K562 (cell line): ENCODE results near the gene TRIM44.

Experiments used
- CTCF ChIP-seq, 3 experiments: IDR thresholded peaks in 2 of 3; conservative IDR thresholded peaks in 1 of 3; 2 replicates each; pipeline ENCODE4 v1.5.1; 2011 to 2012; ENCODE audit warnings: low read length in 3 of 3, mild to moderate bottlenecking in 3 of 3, control low read depth in 2 of 3, improper control_type of control experiment in 1 of 3, inconsistent platforms in 1 of 3, low read depth in 1 of 3, mixed read lengths in 1 of 3, moderate library complexity in 1 of 3; ENCODE audit not compliant: insufficient read depth in 2 of 3
- EP300 ChIP-seq: IDR thresholded peaks from 2 replicates; pipeline ENCODE4 v1.6.1; 2012; ENCODE audit warnings: low read length, improper control_type of control experiment
- FIP1L1 ChIP-seq: fragments of 200-400 bp; formaldehyde crosslinking; IDR thresholded peaks from 2 replicates; pipeline ENCODE4 v1.6.1; 2018; ENCODE audit warnings: mild to moderate bottlenecking, low read depth, low read length; ENCODE audit not compliant: poor library complexity, severe bottlenecking
- HMG20A ChIP-seq: fragments of 450-650 bp; formaldehyde crosslinking; conservative IDR thresholded peaks from 2 replicates; pipeline ENCODE4 v1.4.0; 2020; ENCODE audit warnings: mild to moderate bottlenecking, mixed read lengths
- KLF16 ChIP-seq: IDR thresholded peaks from 2 replicates; pipeline ENCODE4 v1.6.1; 2016; ENCODE audit warnings: antibody characterized with exemption
- MYC ChIP-seq, 2 experiments: fragments of 250-450 bp in 1 of 2; sonication (Bioruptor Pico) in 1 of 2; IDR thresholded peaks; 2 replicates each; pipeline versions ENCODE4 v1.5.1 to v1.6.1; 2012 to 2021; ENCODE audit warnings: low read depth in 2 of 2, borderline replicate concordance in 1 of 2, improper control_type of control experiment in 1 of 2, low read length in 1 of 2, mild to moderate bottlenecking in 1 of 2, moderate library complexity in 1 of 2
- POLR2A ChIP-seq: fragments of 450-650 bp; conservative IDR thresholded peaks from 2 replicates; pipeline ENCODE4 v1.6.1; 2016
- POLR3G ChIP-seq: IDR thresholded peaks from 2 replicates; pipeline ENCODE4 v1.6.1; 2011; ENCODE audit not compliant: insufficient read length, insufficient replicate concordance; ENCODE audit errors: extremely low read depth
- TF ChIP-seq, protein P1 (sequence below): fragments of 250-450 bp; sonication (Bioruptor Pico); IDR thresholded peaks from 2 replicates; pipeline ENCODE4 v1.8.0; 2021; ENCODE audit warnings: mild to moderate bottlenecking, moderate library complexity

DNA sequence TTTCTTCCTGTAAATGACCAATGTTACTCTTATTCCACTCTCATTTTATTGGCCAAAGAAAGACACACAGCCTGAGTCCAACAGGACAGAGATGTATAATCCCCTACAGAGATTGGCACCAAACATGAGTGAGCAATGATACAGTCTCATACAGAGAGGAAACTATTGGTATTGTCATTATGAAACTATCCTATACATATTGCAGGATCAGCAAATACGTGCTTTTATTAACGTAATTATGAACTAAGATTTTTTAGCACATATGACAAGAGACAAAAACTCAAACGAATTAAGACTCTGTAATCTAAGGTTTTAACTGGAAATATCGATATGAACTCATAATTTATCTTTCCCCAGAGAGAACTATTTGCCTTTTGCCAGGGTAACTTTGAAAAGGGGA, 182.0 kb downstream of the TRIM44 start:
- TF ChIP-seq MYC (IDR thresholded peaks at IDR 0.05; ENCODE audit: low read depth, low read length) (no peak), MYC (CRISPR knock-in tag; IDR thresholded peaks at IDR 0.05; ENCODE audit: borderline replicate concordance, low read depth) (no peak), KLF16 (no peak), POLR2A (no peak), HMG20A (CRISPR knock-in tag) (no peak), CTCF (IDR thresholded peaks at IDR 0.05 in 2 of 3, conservative IDR thresholded peaks at IDR 0.05 in 1 of 3; ENCODE audit: insufficient read depth in 2 of 3, low read depth in 1 of 3, low read length in 3 of 3) (no peak), FIP1L1 (no peak), EP300 (no peak), POLR3G (no peak)
- TF ChIP-seq, protein P1, sequence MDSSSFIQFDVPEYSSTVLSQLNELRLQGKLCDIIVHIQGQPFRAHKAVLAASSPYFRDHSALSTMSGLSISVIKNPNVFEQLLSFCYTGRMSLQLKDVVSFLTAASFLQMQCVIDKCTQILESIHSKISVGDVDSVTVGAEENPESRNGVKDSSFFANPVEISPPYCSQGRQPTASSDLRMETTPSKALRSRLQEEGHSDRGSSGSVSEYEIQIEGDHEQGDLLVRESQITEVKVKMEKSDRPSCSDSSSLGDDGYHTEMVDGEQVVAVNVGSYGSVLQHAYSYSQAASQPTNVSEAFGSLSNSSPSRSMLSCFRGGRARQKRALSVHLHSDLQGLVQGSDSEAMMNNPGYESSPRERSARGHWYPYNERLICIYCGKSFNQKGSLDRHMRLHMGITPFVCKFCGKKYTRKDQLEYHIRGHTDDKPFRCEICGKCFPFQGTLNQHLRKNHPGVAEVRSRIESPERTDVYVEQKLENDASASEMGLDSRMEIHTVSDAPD (CRISPR knock-in tag): no peak
